ENCODE measurements around the gene DHX16.

- no peak for TF ChIP-seq CTCF (conservative IDR thresholded peaks at IDR 0.05; ENCODE audit: low read depth in 2 of 2)
- TF ChIP-seq ZNF114 (CRISPR knock-in tag; IDR thresholded peaks at IDR 0.05) = no peak
- no peak for TF ChIP-seq EZH2 (IDR thresholded peaks at IDR 0.05; ENCODE audit: low read depth, unreplicated experiment)
- TF ChIP-seq POLR2AphosphoS5 (IDR thresholded peaks at IDR 0.05; ENCODE audit: low read depth) = peak; percentile 94
- no peak for TF ChIP-seq JUNB (IDR thresholded peaks at IDR 0.05; ENCODE audit: unreplicated experiment)
- 0 out of 2 replicates have a peak, but pooled peaks have one; percentile 16 for TF ChIP-seq CREB1 (CRISPR knock-in tag; IDR thresholded peaks at IDR 0.05; ENCODE audit: low read depth)
- TF ChIP-seq ETS1 (IDR thresholded peaks at IDR 0.05) = no peak
- TF ChIP-seq EZH2phosphoT487 (IDR thresholded peaks at IDR 0.05; ENCODE audit: unreplicated experiment) = no peak
- TF ChIP-seq REST (IDR thresholded peaks at IDR 0.05; ENCODE audit: unreplicated experiment) = no peak
- TF ChIP-seq ZNF331 (CRISPR knock-in tag; IDR thresholded peaks at IDR 0.05; ENCODE audit: low read depth) = no peak
- no peak for TF ChIP-seq ZNF462 (CRISPR knock-in tag; IDR thresholded peaks at IDR 0.05)
Observed at GRCh38 chr6:30647242-30648116, 25.3 kb downstream of the DHX16 start.

Data from GM23338 (cell line).